Activated CD8-positive, alpha-beta memory T cell treated with anti-CD3 and anti-CD28 coated beads, Interleukin-2, amount 10 ng/mL, durations not matched to agents 7 days and 5 days (primary cell): ENCODE results near the gene SUCNR1. TPM values are rescaled to one million over a fixed set of nuclear protein-coding genes. Genes with fewer than 3 reads are reported as not detected.
A peak's percentile ranks its signal among the peaks of the same experiment; 100 is the strongest.
"Not testable (repeated sequence)": the region's sequence is repeated elsewhere in the genome, so short reads cannot be mapped to it uniquely, and the experiment has no call there.

Source experiments
- ATAC-seq: fragments of 150-1000 bp; cut with Tn5 transposase; one replicate; pipeline ENCODE4 v1.10.0; 2021; ENCODE audit warnings: moderate library complexity
- CTCF ChIA-PET: fragments of 350-600 bp; sonication (Branson Sonifier 250); formaldehyde crosslinking; loops from one replicate; lab custom pipeline; 2021; ENCODE audit warnings: antibody characterized with exemption; lab: Charles Lee
- DNase-seq: peaks from one replicate; pipeline ENCODE4 v3.0.0-alpha.2; 2020
- H3K27ac Mint-ChIP-seq: one replicate; pipeline ENCODE4 v1.8.0; 2021; ENCODE audit warnings: mild to moderate bottlenecking, mixed read lengths
- H3K27me3 Mint-ChIP-seq: one replicate; pipeline ENCODE4 v1.8.0; 2021; ENCODE audit warnings: mixed read lengths
- H3K36me3 Mint-ChIP-seq: one replicate; pipeline ENCODE4 v1.8.0; 2021; ENCODE audit warnings: mild to moderate bottlenecking, mixed read lengths
- H3K4me1 Mint-ChIP-seq: one replicate; pipeline ENCODE4 v1.8.0; 2021; ENCODE audit warnings: mixed read lengths
- H3K4me3 Mint-ChIP-seq: one replicate; pipeline ENCODE4 v1.8.0; 2021; ENCODE audit warnings: mild to moderate bottlenecking, moderate library complexity, mixed read lengths
- H3K9me3 Mint-ChIP-seq: one replicate; pipeline ENCODE4 v1.8.0; 2022; ENCODE audit warnings: low read depth, mixed read lengths
- total RNA-seq, 2 experiments: library from RNA; stranded (reverse); gene quantifications; one replicate each; pipeline ENCODE4 v1.2.3, GENCODE V29; 2021

The SUCNR1 gene
- total RNA-seq, 2 experiments from 2014 or later = not detected

DNA sequence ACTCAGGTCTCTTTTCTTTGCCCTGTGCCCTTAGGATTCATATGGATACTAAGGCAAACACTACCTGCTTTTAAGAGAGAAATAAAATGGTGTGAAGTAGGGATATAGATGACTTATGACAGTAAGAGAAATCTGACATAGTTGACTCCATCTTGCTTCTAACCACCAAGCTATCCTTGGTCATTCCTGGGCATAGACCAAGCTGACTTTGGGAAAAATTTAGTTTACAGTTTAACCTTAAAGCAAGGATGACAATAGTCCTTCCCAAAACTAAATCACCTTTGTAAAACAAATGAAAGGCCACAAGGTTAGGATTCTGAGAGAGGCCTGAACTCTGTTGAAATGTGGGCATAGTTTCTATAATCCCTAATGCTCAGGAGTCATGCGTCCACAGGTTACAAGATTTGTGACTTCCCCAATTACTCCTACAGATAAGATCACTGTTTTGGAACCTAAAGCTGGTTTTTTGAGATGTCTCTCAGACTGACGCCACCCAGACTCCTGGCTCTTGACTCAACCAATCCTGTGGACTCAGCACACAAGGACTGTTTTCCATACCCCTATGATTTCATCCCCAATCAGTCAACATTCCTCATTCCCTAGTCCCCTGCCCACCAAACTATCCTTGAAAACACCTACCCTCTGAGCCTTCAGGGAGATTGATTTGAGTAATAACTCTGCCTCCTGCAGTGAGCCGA lies 25.3 kb downstream of the SUCNR1 start:
- H3K36me3 Mint-ChIP-seq, H3K27ac Mint-ChIP-seq, H3K4me3 Mint-ChIP-seq, H3K27me3 Mint-ChIP-seq, CTCF ChIA-PET, ATAC-seq, H3K9me3 Mint-ChIP-seq, DNase-seq: not testable (repeated sequence)
- H3K4me1 Mint-ChIP-seq = peaks cover 35% of the 10 kb centered on the region

GRCh38 chr3:151899996-151900395 lies 26.6 kb downstream of the SUCNR1 start:
- Mint-ChIP-seq H3K4me3 (no peak overlapping the region), H3K36me3 (peaks cover 1% of the 10 kb centered on the region), H3K9me3 (no peaks in the 10 kb centered on the region), H3K27me3 (no peaks in the 10 kb centered on the region), H3K27ac (no peak overlapping the region), H3K4me1 (peaks cover 34% of the 10 kb centered on the region)
- DNase-seq (no peak), ATAC-seq (no peak)
- CTCF ChIA-PET = no interaction called here

GRCh38 chr3:151900460-151900859 lies 27.0 kb downstream of the SUCNR1 start:
- H3K4me1 Mint-ChIP-seq = peaks cover 30% of the 10 kb centered on the region
- no peaks in the 10 kb centered on the region for H3K36me3 Mint-ChIP-seq
- no peak overlapping the region for H3K4me3 Mint-ChIP-seq
- CTCF ChIA-PET = interaction anchor here (0.7 kb wide), 1 partner anchor 298 kb away, joined by 3 read pairs; no protein-coding TSS in a partner anchor
- no peak overlapping the region for H3K27ac Mint-ChIP-seq
- DNase-seq (no peak), ATAC-seq (no peak)
- no peaks in the 10 kb centered on the region for H3K9me3 Mint-ChIP-seq
- no peaks in the 10 kb centered on the region for H3K27me3 Mint-ChIP-seq

DNA sequence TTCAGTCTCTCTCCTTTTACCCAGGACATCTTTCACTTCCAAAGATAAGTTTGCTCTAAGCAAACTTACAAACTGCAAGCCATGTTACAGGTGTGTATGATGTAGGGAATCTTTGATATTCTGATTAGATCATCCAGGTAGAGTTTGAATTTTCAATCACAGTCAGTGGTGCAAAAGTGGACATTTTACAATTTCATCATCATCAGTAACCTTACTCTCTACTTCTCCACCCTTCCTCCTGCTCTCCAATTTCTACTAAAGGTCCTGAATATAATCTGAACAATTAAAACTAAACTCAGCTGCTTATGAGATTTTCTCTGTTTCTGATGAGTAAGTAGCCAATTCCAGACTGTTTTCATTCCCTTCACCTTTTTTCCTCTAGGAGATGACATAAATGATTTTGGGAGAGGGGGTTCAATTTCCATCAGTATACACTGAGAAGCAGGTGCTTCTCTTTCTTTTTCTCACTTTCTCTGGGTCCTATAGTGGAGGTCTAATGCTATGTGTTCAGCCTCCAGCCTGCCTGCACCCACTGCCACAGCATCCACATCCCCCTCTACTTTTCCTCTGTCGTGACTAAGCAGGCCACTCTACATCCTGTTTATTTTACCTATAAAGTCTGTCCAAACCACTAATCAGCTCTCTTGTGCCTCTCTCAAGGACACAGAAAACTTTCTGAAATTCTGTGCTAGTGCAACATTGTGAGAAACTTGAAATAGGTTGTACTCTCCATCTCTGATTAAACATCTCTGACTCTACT lies 27.6 kb downstream of the SUCNR1 start:
- no peaks in the 10 kb centered on the region for H3K27me3 Mint-ChIP-seq
- H3K9me3 Mint-ChIP-seq = no peaks in the 10 kb centered on the region
- H3K4me3 Mint-ChIP-seq = no peak overlapping the region
- CTCF ChIA-PET = interaction anchor here (0.7 kb wide), 1 partner anchor 298 kb away, joined by 3 read pairs; no protein-coding TSS in a partner anchor
- H3K36me3 Mint-ChIP-seq = no peaks in the 10 kb centered on the region
- no peak for DNase-seq
- H3K27ac Mint-ChIP-seq = peak overlapping the region; percentile 8
- peak; percentile 58 for ATAC-seq
- peaks cover 25% of the 10 kb centered on the region for H3K4me1 Mint-ChIP-seq

DNA sequence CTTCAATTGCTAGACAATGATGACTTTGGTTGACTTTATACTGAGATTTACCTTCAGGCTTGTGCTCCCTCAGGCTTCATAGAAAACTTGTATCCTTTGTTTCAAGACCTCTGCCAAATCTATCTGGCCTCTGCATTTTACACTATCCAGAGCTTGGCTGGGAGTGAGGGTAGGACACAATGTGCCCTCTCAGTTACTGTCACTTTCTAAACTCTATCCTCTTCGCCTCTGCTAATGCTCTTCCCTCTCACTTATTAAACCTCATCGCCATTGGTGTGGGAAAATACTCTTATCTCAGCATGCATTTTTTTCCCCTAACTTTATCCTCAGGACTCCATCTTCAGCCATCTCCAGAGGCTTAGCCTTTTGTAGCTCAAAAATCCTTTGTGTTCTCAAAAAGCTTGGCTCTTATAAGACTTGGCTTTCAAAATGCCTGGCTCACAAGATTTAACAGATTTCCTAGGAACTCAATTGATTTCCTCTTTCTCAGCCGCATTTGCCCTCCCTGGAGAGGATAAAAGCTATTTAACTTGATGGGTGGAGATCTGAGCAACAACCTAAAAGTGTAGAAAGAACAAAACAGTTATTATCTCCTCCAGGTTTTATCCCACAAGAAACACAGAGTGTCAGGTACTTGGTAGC lies 28.3 kb downstream of the SUCNR1 start:
- Mint-ChIP-seq H3K27me3 (peaks cover 3% of the 10 kb centered on the region), H3K9me3 (no peaks in the 10 kb centered on the region), H3K27ac (peak overlapping the region; percentile 8), H3K36me3 (no peaks in the 10 kb centered on the region), H3K4me1 (peaks cover 22% of the 10 kb centered on the region), H3K4me3 (no peak overlapping the region)
- DNase-seq (no peak), ATAC-seq (no peak)
- CTCF ChIA-PET = no interaction called here

GRCh38 chr3:151903501-151903991 lies 30.1 kb downstream of the SUCNR1 start:
- Mint-ChIP-seq H3K4me3 (no peak overlapping the region), H3K27ac (no peak overlapping the region), H3K36me3 (no peaks in the 10 kb centered on the region), H3K4me1 (peaks cover 21% of the 10 kb centered on the region), H3K27me3 (peaks cover 8% of the 10 kb centered on the region), H3K9me3 (no peaks in the 10 kb centered on the region)
- ATAC-seq = no peak
- CTCF ChIA-PET = no interaction called here
- no peak for DNase-seq

DNA sequence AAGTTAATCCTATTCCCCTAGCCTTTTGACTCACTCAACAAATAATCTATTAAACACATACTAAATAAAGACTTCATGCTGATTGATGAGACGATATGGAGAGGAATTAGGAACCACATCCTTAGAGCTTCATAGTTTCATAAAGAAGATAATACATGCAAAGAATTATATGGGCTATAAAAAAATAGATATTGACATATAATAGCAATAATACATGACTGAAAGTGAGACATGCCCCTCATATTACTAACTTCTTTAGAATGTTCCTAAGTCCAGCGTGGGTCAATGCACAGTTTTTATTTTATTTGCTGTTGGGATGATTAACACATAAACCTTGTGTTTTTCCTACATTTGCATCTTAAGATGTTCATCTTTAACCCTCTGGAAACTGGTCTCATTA lies 32.2 kb downstream of the SUCNR1 start:
- Mint-ChIP-seq H3K27me3 (peaks cover 16% of the 10 kb centered on the region), H3K4me1 (peaks cover 12% of the 10 kb centered on the region), H3K4me3 (no peak overlapping the region), H3K27ac (no peak overlapping the region), H3K9me3 (no peaks in the 10 kb centered on the region), H3K36me3 (no peaks in the 10 kb centered on the region)
- CTCF ChIA-PET = no interaction called here
- DNase-seq = no peak
- ATAC-seq = no peak

GRCh38 chr3:151906751-151907150 lies 33.3 kb downstream of the SUCNR1 start:
- ATAC-seq (no peak), DNase-seq (no peak)
- CTCF ChIA-PET = no interaction called here
- Mint-ChIP-seq H3K27me3 (peaks cover 20% of the 10 kb centered on the region), H3K36me3 (no peaks in the 10 kb centered on the region), H3K4me3 (no peak overlapping the region), H3K4me1 (peaks cover under 1% of the 10 kb centered on the region), H3K27ac (no peak overlapping the region), H3K9me3 (no peaks in the 10 kb centered on the region)

GRCh38 chr3:151908399-151908798 lies 35.0 kb downstream of the SUCNR1 start:
- CTCF ChIA-PET = no interaction called here
- Mint-ChIP-seq H3K4me1 (no peaks in the 10 kb centered on the region), H3K4me3 (no peak overlapping the region), H3K27me3 (peaks cover 25% of the 10 kb centered on the region), H3K36me3 (no peaks in the 10 kb centered on the region), H3K27ac (no peak overlapping the region), H3K9me3 (no peaks in the 10 kb centered on the region)
- ATAC-seq = no peak
- DNase-seq = no peak

- no peaks in the 10 kb centered on the region for H3K9me3 Mint-ChIP-seq
- H3K27me3 Mint-ChIP-seq = peaks cover 27% of the 10 kb centered on the region
- H3K4me1 Mint-ChIP-seq = no peaks in the 10 kb centered on the region
- H3K27ac Mint-ChIP-seq = no peak overlapping the region
- H3K36me3 Mint-ChIP-seq = no peaks in the 10 kb centered on the region
- no peak for ATAC-seq
- no peak overlapping the region for H3K4me3 Mint-ChIP-seq
- DNase-seq = no peak
- CTCF ChIA-PET = no interaction called here
Observed at GRCh38 chr3:151909681-151910405, 36.4 kb downstream of the SUCNR1 start.

DNA sequence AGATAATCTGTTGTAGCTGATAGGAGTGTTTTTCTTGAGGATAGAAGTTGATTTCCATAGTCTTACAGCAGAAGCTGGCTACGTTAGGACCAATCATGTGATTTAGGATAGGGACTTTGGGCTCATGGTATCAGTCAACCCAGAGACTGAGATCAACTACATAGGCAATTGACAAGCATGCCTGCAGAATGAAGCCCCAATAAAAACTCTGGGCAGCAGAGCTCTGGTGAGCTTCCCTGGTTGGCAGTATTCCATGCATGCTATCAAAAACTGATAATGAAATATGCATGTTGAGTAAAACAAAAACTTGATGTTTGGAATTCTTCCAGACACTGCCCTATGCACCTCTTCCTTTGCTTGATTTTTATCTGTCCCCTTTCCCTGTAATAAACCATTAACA lies 38.0 kb downstream of the SUCNR1 start:
- Mint-ChIP-seq H3K9me3 (no peaks in the 10 kb centered on the region), H3K36me3 (no peaks in the 10 kb centered on the region), H3K27me3 (peaks cover 25% of the 10 kb centered on the region), H3K4me1 (no peaks in the 10 kb centered on the region), H3K4me3 (no peak overlapping the region), H3K27ac (no peak overlapping the region)
- ATAC-seq (no peak), DNase-seq (no peak)
- CTCF ChIA-PET = no interaction called here

DNA sequence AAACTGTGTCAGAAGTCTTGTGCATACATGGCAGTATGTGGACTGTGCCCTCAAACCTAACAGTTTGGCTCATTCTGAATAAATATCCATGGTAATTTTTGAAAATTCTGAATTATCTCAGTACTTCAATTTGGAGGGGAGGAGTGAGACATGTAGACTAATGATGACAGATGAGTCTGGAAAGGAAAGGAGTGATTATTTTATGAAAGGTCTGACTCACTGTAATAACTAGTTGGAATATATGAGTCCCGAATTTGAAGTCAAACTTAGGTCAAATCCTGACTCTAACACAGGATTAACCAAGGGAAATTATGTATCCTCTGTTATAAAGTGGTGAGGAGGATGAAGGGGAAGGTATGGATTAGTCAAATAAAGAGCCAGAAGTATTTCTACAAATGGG lies 38.6 kb downstream of the SUCNR1 start:
- H3K27ac Mint-ChIP-seq = no peak overlapping the region
- no peak overlapping the region for H3K4me3 Mint-ChIP-seq
- no peaks in the 10 kb centered on the region for H3K9me3 Mint-ChIP-seq
- DNase-seq (no peak), ATAC-seq (no peak)
- H3K36me3 Mint-ChIP-seq = no peaks in the 10 kb centered on the region
- H3K4me1 Mint-ChIP-seq = no peaks in the 10 kb centered on the region
- H3K27me3 Mint-ChIP-seq = peaks cover 26% of the 10 kb centered on the region
- CTCF ChIA-PET = no interaction called here

GRCh38 chr3:151916781-151917180 lies 43.3 kb downstream of the SUCNR1 start:
- Mint-ChIP-seq H3K36me3 (no peaks in the 10 kb centered on the region), H3K4me1 (no peaks in the 10 kb centered on the region), H3K27ac (no peak overlapping the region), H3K27me3 (peaks cover 13% of the 10 kb centered on the region), H3K4me3 (no peak overlapping the region), H3K9me3 (no peaks in the 10 kb centered on the region)
- CTCF ChIA-PET = no interaction called here
- DNase-seq (no peak), ATAC-seq (no peak)
